ENCODE results near the gene FGFBP1.

Gene FGFBP1

DNA sequence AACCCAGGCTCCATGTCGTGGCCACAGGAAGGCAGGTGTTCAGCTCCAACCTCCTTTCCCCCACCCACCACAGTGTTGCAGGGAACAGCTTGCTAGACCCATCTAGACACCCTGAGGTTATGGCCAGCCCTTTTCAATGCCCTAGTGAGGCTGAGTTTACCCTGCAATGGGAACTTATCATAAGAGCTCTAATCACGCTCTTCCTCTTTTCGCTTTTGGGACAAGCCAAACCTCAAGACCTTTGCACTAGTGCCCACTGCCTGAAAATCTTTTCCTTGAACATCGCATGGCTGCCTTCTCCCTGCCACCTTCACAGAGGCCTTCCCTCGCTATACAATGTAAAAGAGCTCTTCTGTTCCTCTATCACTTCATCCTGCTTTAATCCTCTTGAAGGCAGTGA lies 26.8 kb upstream of the FGFBP1 start:
- TF ChIP-seq SNAI2 (CRISPR knock-in tag; IDR thresholded peaks at IDR 0.05) (no peak), TCF4 (CRISPR knock-in tag; IDR thresholded peaks at IDR 0.05; ENCODE audit: borderline replicate concordance) (no peak), PATZ1 (CRISPR knock-in tag; IDR thresholded peaks at IDR 0.05; ENCODE audit: borderline replicate concordance) (no peak), CREB5 (CRISPR knock-in tag; IDR thresholded peaks at IDR 0.05; ENCODE audit: low read depth) (no peak), ZC3H10 (CRISPR knock-in tag; IDR thresholded peaks at IDR 0.05) (no peak), ZFP30 (CRISPR knock-in tag; IDR thresholded peaks at IDR 0.05) (no peak), CSDC2 (CRISPR knock-in tag; IDR thresholded peaks at IDR 0.05) (no peak), ISL1 (CRISPR knock-in tag; IDR thresholded peaks at IDR 0.05) (no peak), RARB (CRISPR knock-in tag; IDR thresholded peaks at IDR 0.05) (no peak), ESRRG (CRISPR knock-in tag; IDR thresholded peaks at IDR 0.05) (no peak), ARNTL (CRISPR knock-in tag; IDR thresholded peaks at IDR 0.05; ENCODE audit: borderline replicate concordance, low read depth) (no peak), CSRNP3 (CRISPR knock-in tag; IDR thresholded peaks at IDR 0.05) (no peak), ZNF565 (CRISPR knock-in tag; conservative IDR thresholded peaks at IDR 0.05; ENCODE audit: low read depth) (no peak), ZNF70 (CRISPR knock-in tag; IDR thresholded peaks at IDR 0.05) (no peak)
- no peak for ATAC-seq

DNA sequence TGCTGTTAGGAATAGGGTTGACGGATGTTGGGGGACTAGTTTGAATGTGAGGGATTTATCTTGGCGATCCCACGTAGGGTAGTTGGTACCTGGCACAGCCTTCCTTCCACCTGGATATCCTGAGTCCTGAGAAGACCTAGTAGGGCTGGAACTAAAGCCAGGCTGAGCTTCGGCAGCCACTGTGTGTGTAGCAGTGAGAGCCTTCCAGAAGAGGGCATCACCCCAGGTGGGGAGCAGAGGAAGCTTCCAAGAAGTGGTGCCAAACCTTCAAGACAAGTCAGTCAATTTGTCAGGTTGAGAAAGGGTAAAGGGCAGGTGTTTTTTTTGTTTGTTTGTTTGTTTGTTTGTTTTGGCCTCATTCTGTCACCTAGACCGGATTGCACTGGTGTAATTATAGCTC lies 25.6 kb upstream of the FGFBP1 start:
- 0 out of 3 replicates have a peak, but pooled peaks have one; percentile 29 for ATAC-seq
- no peak for TF ChIP-seq CSDC2 (CRISPR knock-in tag; IDR thresholded peaks at IDR 0.05)
- no peak for TF ChIP-seq SNAI2 (CRISPR knock-in tag; IDR thresholded peaks at IDR 0.05)
- TF ChIP-seq, protein P1, sequence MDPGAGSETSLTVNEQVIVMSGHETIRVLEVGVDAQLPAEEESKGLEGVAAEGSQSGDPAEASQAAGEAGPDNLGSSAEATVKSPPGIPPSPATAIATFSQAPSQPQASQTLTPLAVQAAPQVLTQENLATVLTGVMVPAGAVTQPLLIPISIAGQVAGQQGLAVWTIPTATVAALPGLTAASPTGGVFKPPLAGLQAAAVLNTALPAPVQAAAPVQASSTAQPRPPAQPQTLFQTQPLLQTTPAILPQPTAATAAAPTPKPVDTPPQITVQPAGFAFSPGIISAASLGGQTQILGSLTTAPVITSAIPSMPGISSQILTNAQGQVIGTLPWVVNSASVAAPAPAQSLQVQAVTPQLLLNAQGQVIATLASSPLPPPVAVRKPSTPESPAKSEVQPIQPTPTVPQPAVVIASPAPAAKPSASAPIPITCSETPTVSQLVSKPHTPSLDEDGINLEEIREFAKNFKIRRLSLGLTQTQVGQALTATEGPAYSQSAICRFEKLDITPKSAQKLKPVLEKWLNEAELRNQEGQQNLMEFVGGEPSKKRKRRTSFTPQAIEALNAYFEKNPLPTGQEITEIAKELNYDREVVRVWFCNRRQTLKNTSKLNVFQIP (CRISPR knock-in tag; IDR thresholded peaks at IDR 0.05; ENCODE audit: borderline replicate concordance, low read depth): no peak
- TF ChIP-seq RARB (CRISPR knock-in tag; IDR thresholded peaks at IDR 0.05): no peak
- TF ChIP-seq OSR1 (CRISPR knock-in tag; IDR thresholded peaks at IDR 0.05): no peak
- TF ChIP-seq ARNTL (CRISPR knock-in tag; IDR thresholded peaks at IDR 0.05; ENCODE audit: borderline replicate concordance, low read depth): no peak
- no peak for TF ChIP-seq ZNF565 (CRISPR knock-in tag; conservative IDR thresholded peaks at IDR 0.05; ENCODE audit: low read depth)
- TF ChIP-seq PPARA (CRISPR knock-in tag; IDR thresholded peaks at IDR 0.05; ENCODE audit: borderline replicate concordance): no peak
- TF ChIP-seq CREB5 (CRISPR knock-in tag; IDR thresholded peaks at IDR 0.05; ENCODE audit: low read depth): no peak
- no peak for TF ChIP-seq ESRRG (CRISPR knock-in tag; IDR thresholded peaks at IDR 0.05)
- no peak for TF ChIP-seq TSHZ2 (CRISPR knock-in tag; IDR thresholded peaks at IDR 0.05)
- TF ChIP-seq TCF4 (CRISPR knock-in tag; IDR thresholded peaks at IDR 0.05; ENCODE audit: borderline replicate concordance): no peak

GRCh38 chr4:15963576-15963975 lies 25.0 kb upstream of the FGFBP1 start:
- no peak for ATAC-seq
- no peak for TF ChIP-seq BACH2 (CRISPR knock-in tag; IDR thresholded peaks at IDR 0.05; ENCODE audit: borderline replicate concordance)
- TF ChIP-seq PPARA (CRISPR knock-in tag; IDR thresholded peaks at IDR 0.05; ENCODE audit: borderline replicate concordance): no peak
- no peak for TF ChIP-seq CSDC2 (CRISPR knock-in tag; IDR thresholded peaks at IDR 0.05)
- no peak for TF ChIP-seq RARB (CRISPR knock-in tag; IDR thresholded peaks at IDR 0.05)
- no peak for TF ChIP-seq TCF4 (CRISPR knock-in tag; IDR thresholded peaks at IDR 0.05; ENCODE audit: borderline replicate concordance)
- TF ChIP-seq ARNTL (CRISPR knock-in tag; IDR thresholded peaks at IDR 0.05; ENCODE audit: borderline replicate concordance, low read depth): no peak
- no peak for TF ChIP-seq ZFP30 (CRISPR knock-in tag; IDR thresholded peaks at IDR 0.05)
- no peak for TF ChIP-seq PATZ1 (CRISPR knock-in tag; IDR thresholded peaks at IDR 0.05; ENCODE audit: borderline replicate concordance)
- TF ChIP-seq CSRNP3 (CRISPR knock-in tag; IDR thresholded peaks at IDR 0.05): no peak
- no peak for TF ChIP-seq ISL1 (CRISPR knock-in tag; IDR thresholded peaks at IDR 0.05)
- no peak for TF ChIP-seq TOX (CRISPR knock-in tag; IDR thresholded peaks at IDR 0.05; ENCODE audit: borderline replicate concordance)

Data from SK-N-SH treated with all-trans-retinoic acid at 6 μM for 48 hours (cell line).